HL-60 (cell line): ENCODE data around the gene ZBTB44.

Source experiments
- CTCF ChIP-seq: IDR thresholded peaks from one replicate; pipeline ENCODE4 v1.5.1; 2011; ENCODE audit warnings: low read length, control low read depth, inconsistent platforms; ENCODE audit not compliant: insufficient read depth
- GABPA ChIP-seq: IDR thresholded peaks from 2 replicates; pipeline ENCODE4 v1.6.1; 2012; ENCODE audit warnings: low read depth
- REST ChIP-seq: IDR thresholded peaks from 2 replicates; pipeline ENCODE4 v1.6.1; 2012; ENCODE audit warnings: low read depth; ENCODE audit not compliant: insufficient replicate concordance
- SPI1 ChIP-seq: IDR thresholded peaks from 2 replicates; pipeline ENCODE4 v1.6.1; 2012; ENCODE audit warnings: low read depth, mild to moderate bottlenecking, borderline replicate concordance

DNA sequence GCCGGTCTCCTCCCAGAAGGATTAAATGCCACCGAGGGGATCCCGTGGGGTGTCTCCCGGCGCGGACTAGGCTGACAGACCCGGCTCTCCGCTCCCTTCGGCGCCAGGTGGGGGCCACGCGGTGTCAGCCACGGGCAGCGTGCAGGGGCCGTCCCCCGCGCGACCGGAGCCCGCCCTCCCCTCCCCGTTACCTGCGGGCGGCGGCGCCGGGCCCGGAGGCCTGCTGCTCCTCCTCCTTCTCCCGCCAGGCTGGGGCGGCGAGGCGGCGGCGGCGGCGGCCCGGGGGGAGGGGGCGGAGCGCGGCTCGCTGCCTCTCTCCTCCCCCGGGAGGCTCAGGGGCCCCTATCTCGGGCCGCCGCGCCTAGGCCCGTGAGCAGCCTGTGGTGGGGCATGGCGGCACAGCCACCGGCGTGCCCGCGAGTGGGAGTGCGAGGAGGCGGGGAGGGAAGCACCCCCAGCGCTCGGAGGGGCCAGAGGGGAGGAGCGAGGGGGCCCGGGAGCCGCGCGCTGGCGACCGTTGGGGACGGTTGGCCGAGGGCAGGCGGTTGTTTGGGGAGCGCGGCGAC, 450 bp downstream of the ZBTB44 start:
- no peak for TF ChIP-seq CTCF
- TF ChIP-seq GABPA = no peak
- TF ChIP-seq SPI1 = no peak
- peak; percentile 53 for TF ChIP-seq REST
